ENCODE data around the gene OR2T29.

GRCh38 chr1:248589334-248589733, 26.8 kb upstream of the OR2T29 start:
- no peak for TF ChIP-seq EZH2 (optimal IDR thresholded peaks at IDR 0.05; ENCODE audit: low read depth, low read length)
- TF ChIP-seq CTCF (IDR thresholded peaks at IDR 0.05; ENCODE audit: low read length), result no peak
- TF ChIP-seq EZH2phosphoT487 (IDR thresholded peaks at IDR 0.05; ENCODE audit: low read length), result no peak

Data from MM.1S (cell line).